HEK293T (cell line): Measurements from ENCODE around the gene PMVK.

Source experiments
- CTCF ChIA-PET: fragments of 350-600 bp; formaldehyde crosslinking; extraction: SDS; loops from one replicate; lab custom pipeline; 2021; ENCODE audit warnings: antibody characterized with exemption, inconsistent platforms; lab: Yijun Ruan, JAX
- POLR2A ChIA-PET: fragments of 350-600 bp; formaldehyde crosslinking; extraction: SDS; loops from one replicate; lab custom pipeline; 2020; ENCODE audit warnings: antibody characterized with exemption, inconsistent platforms; lab: Yijun Ruan, JAX
- DNase-seq: peaks from one replicate; pipeline ENCODE4 v3.0.0; 2012; ENCODE audit warnings: mixed read lengths; ENCODE audit errors: extremely low spot score
- ARNT ChIP-seq: fragments of 450-650 bp; IDR thresholded peaks from 2 replicates; pipeline ENCODE4 v1.6.1; 2017; ENCODE audit warnings: mild to moderate bottlenecking
- BHLHE40 ChIP-seq: fragments of 450-650 bp; IDR thresholded peaks from 2 replicates; pipeline ENCODE4 v1.6.1; 2016; ENCODE audit warnings: mild to moderate bottlenecking, moderate library complexity, borderline replicate concordance
- CTBP1 ChIP-seq: fragments of 450-650 bp; IDR thresholded peaks from 2 replicates; pipeline ENCODE4 v1.6.1; 2016; ENCODE audit warnings: borderline replicate concordance
- ELF4 ChIP-seq: fragments of 450-650 bp; IDR thresholded peaks from 2 replicates; pipeline ENCODE4 v1.6.1; 2017; ENCODE audit warnings: antibody characterized with exemption
- FOXA1 ChIP-seq: fragments of 450-650 bp; IDR thresholded peaks from 2 replicates; pipeline ENCODE4 v1.6.1; 2016; ENCODE audit warnings: mild to moderate bottlenecking
- FOXK2 ChIP-seq: fragments of 450-650 bp; IDR thresholded peaks from 2 replicates; pipeline ENCODE4 v1.6.1; 2016; ENCODE audit warnings: mild to moderate bottlenecking
- FOXM1 ChIP-seq: fragments of 450-650 bp; IDR thresholded peaks from 2 replicates; pipeline ENCODE4 v1.6.1; 2017; ENCODE audit warnings: mild to moderate bottlenecking, borderline replicate concordance
- HDGF ChIP-seq: fragments of 450-650 bp; IDR thresholded peaks from 2 replicates; pipeline ENCODE4 v1.6.1; 2017; ENCODE audit warnings: antibody characterized with exemption, borderline replicate concordance
- L3MBTL2 ChIP-seq: fragments of 450-650 bp; conservative IDR thresholded peaks from 2 replicates; pipeline ENCODE4 v1.6.1; 2016; ENCODE audit warnings: mild to moderate bottlenecking
- LEF1 ChIP-seq: fragments of 450-650 bp; IDR thresholded peaks from 2 replicates; pipeline ENCODE4 v1.6.1; 2017; ENCODE audit warnings: mild to moderate bottlenecking, borderline replicate concordance
- NFRKB ChIP-seq: fragments of 450-650 bp; IDR thresholded peaks from 2 replicates; pipeline ENCODE4 v1.6.1; 2016; ENCODE audit warnings: mild to moderate bottlenecking, moderate library complexity
- SP1 ChIP-seq: fragments of 450-650 bp; IDR thresholded peaks from 2 replicates; pipeline ENCODE4 v1.6.1; 2017
- SUZ12 ChIP-seq: fragments of 450-650 bp; IDR thresholded peaks from 2 replicates; pipeline ENCODE4 v1.6.1; 2016; ENCODE audit warnings: mild to moderate bottlenecking
- TARDBP ChIP-seq: fragments of 450-650 bp; IDR thresholded peaks from 2 replicates; pipeline ENCODE4 v1.6.1; 2016
- ZNF384 ChIP-seq: fragments of 450-650 bp; IDR thresholded peaks from 2 replicates; pipeline ENCODE4 v1.6.1; 2016
- TF ChIP-seq, protein P1 (sequence below): fragments of 450-650 bp; IDR thresholded peaks from 2 replicates; pipeline ENCODE4 v1.6.1; 2016

The PMVK gene

DNA sequence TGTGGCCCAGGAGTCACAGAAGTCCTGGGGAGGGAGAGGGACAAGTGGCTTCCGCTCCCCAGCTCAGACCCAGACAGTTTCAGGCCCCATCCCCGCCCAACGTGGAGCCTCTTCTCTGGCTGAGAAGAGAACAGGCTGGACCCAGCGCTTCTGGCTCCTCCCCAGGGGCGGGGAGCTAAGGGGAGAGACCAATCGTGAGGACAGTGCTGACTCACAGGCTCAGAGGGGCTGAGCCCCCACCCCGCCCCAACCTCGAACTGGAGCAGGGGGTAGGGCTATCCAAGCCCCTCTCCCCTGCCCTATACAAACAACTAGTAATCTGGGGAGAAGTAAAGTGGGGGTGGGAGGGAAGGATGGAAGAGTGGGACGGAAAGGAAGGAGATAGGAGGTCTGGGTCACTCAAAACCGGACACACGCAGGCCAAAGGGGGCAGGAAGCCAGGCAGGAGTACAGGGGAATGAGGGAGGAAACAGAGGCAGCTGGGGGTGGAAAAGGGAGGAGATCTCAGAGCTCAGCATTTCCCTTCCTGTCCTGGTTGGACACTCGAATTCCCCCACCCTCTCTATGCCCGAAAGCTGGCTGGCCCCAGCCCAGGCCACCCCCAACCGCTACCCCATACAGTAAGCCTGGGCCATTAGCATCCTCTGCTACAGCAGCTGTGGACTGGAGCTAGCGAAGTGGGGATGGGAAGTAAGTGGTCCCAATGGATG, 34.3 kb upstream of the PMVK start, which contains the start of gene SHC1:
SHC1 (minus strand) TSS at position 117 of the 710 bp plus-strand sequence. CDS start 221 bp downstream, outside the sequence.
- CTCF ChIA-PET: interaction anchor here (0.6 to 2.2 kb wide), 5 partner anchors 9 to 115 kb away, joined by 3 to 8 read pairs (median 4); partner anchors contain the start of gene PYGO2
- TF ChIP-seq LEF1 (no peak), SP1 (no peak), ARNT (no peak), FOXA1 (no peak), FOXM1 (no peak), FOXK2 (no peak), CTBP1 (no peak), NFRKB (no peak), TARDBP (no peak)
- TF ChIP-seq, protein P1, sequence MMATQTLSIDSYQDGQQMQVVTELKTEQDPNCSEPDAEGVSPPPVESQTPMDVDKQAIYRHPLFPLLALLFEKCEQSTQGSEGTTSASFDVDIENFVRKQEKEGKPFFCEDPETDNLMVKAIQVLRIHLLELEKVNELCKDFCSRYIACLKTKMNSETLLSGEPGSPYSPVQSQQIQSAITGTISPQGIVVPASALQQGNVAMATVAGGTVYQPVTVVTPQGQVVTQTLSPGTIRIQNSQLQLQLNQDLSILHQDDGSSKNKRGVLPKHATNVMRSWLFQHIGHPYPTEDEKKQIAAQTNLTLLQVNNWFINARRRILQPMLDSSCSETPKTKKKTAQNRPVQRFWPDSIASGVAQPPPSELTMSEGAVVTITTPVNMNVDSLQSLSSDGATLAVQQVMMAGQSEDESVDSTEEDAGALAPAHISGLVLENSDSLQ: no peak
- POLR2A ChIA-PET: interaction anchor here (0.6 to 6.6 kb wide), 13 partner anchors 9 to 223 kb away, joined by 3 to 59 read pairs (median 5); partner anchors contain the start of genes FLAD1, LENEP, PBXIP1 and PMVK
- DNase-seq: peak; percentile 79

DNA sequence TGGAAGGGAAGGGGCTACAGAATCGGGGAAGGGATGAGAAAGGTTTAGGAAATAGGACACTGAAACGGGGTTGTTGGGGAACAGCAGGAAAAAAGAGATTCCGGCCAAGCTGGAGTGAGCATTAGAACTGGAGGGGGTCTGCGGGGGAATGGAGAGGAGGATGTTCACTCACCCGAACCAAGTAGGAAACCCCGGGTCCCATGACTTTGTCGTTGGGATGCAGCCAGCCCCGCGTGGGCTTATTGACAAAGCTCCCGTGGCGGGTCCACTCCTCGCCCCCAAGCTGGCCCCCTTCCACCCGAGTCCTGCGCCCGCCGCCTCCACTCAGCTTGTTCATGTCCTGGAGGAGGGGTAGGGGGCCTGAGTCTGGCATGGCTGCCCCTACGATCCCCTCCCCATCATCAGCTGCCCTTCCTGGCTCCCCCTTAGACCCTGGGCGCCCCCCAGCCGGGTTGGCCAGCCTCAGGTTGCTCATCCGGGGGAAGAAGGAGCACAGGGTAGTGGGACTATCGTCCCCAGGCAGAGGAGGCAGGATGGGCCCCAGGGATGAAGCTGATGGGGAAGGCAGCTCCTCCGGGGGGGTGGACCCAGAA, 33.4 kb upstream of the PMVK start:
- TF ChIP-seq TARDBP (no peak), SUZ12 (no peak), ELF4 (no peak), NFRKB (no peak), BHLHE40 (no peak), ARNT (no peak), CTBP1 (no peak), ZNF384 (no peak), FOXA1 (no peak), LEF1 (no peak), HDGF (no peak), FOXM1 (no peak), FOXK2 (no peak), SP1 (no peak), L3MBTL2 (no peak)
- TF ChIP-seq, protein P1: no peak
- CTCF ChIA-PET: interaction anchor here (0.7 to 2.2 kb wide), 4 partner anchors 8 to 115 kb away, joined by 4 to 8 read pairs (median 4); partner anchors contain the start of genes PBXIP1 and PYGO2
- no peak for DNase-seq
- POLR2A ChIA-PET: interaction anchor here (0.9 to 6.6 kb wide), 9 partner anchors 8 to 223 kb away, joined by 3 to 59 read pairs (median 7); partner anchors contain the start of genes FLAD1, LENEP, PBXIP1 and PMVK

DNA sequence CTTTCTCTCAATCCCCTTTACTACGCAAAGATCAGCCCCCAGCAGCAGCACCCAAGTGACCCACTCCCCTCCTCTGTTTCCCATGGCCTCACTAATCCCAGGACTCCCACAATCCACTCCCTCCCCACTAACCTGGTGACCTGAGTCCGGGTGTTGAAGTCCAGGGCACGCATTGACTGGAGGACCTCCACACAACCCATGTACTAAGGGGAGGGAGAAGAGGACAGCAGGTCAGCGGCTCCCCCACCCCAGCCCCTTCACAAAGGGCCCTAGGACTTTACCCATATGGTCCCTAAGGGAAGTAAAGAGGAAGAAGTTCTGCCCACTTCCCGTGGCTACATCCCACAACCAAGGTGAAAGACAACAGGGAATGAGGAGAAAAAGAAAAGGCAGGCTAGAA, 32.7 kb upstream of the PMVK start:
- TF ChIP-seq NFRKB: no peak
- no peak for TF ChIP-seq FOXA1
- ChIA-PET CTCF (no interaction called here), POLR2A (interaction anchor here (0.9 to 6.6 kb wide), 3 partner anchors 13 to 25 kb away, joined by 4 to 58 read pairs (median 5); partner anchors contain the start of genes FLAD1 and PBXIP1)
- no peak for DNase-seq

DNA sequence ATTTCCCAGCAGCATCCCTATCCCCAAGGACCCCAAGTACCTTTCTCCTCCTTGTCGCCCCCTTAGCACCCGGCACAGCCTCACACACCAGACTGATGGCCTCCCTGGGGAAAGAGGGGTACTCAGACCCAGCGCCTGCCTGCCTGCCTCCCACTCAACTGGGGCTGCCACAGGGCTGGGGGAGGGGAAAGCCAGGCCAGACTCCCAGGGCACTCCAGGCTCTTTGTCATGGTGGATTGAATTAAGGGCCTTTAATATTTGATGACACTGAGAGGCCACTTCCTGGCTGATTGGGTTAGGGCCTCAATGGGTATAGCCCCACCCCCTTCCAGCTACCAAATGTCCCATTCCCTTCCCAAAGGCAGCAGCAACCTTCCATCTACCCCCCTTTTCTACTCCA, 32.2 kb upstream of the PMVK start:
- POLR2A ChIA-PET: interaction anchor here (1.0 to 6.6 kb wide), 2 partner anchors 15 to 26 kb away, joined by 4 to 58 read pairs; partner anchors contain the start of gene FLAD1

DNA sequence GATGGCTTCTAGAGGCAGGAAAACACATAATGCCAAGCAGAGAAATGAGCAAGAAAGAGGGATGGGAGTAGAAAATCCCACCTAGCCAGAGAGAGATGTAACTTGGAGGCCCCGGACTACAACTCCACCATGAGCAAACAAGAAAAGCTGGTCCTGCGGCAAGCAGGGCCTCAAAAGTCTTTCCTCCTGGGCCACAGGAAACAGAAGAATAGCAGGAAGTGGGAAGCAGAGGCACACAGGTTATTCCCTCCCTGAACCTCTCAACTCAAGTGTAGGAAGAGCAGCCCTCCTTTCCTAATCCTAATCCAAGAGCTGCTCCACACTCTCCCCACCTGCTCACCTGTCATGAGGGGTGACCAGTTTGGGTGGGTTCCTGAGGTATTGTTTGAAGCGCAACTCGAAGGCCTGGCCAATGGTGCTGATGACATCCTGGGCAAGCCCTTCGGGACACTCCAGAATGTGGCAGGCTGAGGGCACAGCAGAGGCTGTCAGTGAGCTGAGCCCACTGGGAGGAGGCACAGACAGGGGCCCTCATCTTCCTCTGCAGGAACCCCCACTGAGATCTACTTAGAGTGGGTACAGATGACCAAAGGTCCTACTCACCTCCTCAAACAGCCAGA, 30.9 kb upstream of the PMVK start:
- ChIA-PET POLR2A (no interaction called here), CTCF (interaction anchor here (1.1 kb wide), 1 partner anchor 32 kb away, joined by 4 read pairs; no protein-coding TSS in a partner anchor)
- TF ChIP-seq FOXA1 (no peak), TARDBP (no peak), SUZ12 (no peak), HDGF (no peak), FOXK2 (no peak), SP1 (no peak), NFRKB (no peak), ZNF384 (no peak), ARNT (no peak), FOXM1 (no peak), CTBP1 (no peak), ELF4 (no peak)
- TF ChIP-seq, protein P1: no peak
- DNase-seq: no peak

More for the DNA sequence above, 32.2 kb upstream of the PMVK start:
- CTCF ChIA-PET: interaction anchor here (0.6 kb wide), 1 partner anchor 275 kb away, joined by 3 read pairs; no protein-coding TSS in a partner anchor
- TF ChIP-seq L3MBTL2 (no peak), FOXK2 (no peak), CTBP1 (no peak), BHLHE40 (no peak), LEF1 (no peak), ELF4 (no peak), HDGF (no peak), FOXA1 (no peak), SUZ12 (no peak), FOXM1 (no peak), ZNF384 (no peak)
- no peak for DNase-seq
